Activated T-helper 17 cell treated with anti-CD3 and anti-CD28 coated beads, Interleukin-2, amount 50 U/mL, for 72 hours (primary cell): ENCODE measurements around the gene BRD2. TPM values are rescaled to one million over a fixed set of nuclear protein-coding genes. Genes with fewer than 3 reads are reported as not detected.

Experiments used
- ATAC-seq: fragments of 150-1000 bp; cut with Tn5 transposase; replicated peaks from 2 replicates; pipeline ENCODE4 v1.10.0; 2021; ENCODE audit warnings: mild to moderate bottlenecking, moderate library complexity
- H3K27ac Mint-ChIP-seq: one replicate; pipeline ENCODE4 v1.8.0; 2022; ENCODE audit warnings: mixed read lengths
- H3K27me3 Mint-ChIP-seq: one replicate; pipeline ENCODE4 v1.8.0; 2022; ENCODE audit warnings: mixed read lengths
- H3K36me3 Mint-ChIP-seq: one replicate; pipeline ENCODE4 v1.8.0; 2022; ENCODE audit warnings: low read depth, mild to moderate bottlenecking, mixed read lengths
- H3K4me1 Mint-ChIP-seq: one replicate; pipeline ENCODE4 v1.8.0; 2022; ENCODE audit warnings: mixed read lengths
- H3K4me3 Mint-ChIP-seq: one replicate; pipeline ENCODE4 v1.8.0; 2022; ENCODE audit warnings: mild to moderate bottlenecking, mixed read lengths
- H3K9me3 Mint-ChIP-seq: one replicate; pipeline ENCODE4 v1.8.0; 2022; ENCODE audit warnings: mixed read lengths
- total RNA-seq, 2 donors: library from RNA; stranded (reverse); gene quantifications; one replicate each; pipeline ENCODE4 v1.2.3, GENCODE V29; 2022

Gene BRD2
- total RNA-seq, 2 donors from 2014 or later: 229 to 281 TPM

- Mint-ChIP-seq H3K4me1 (peaks cover 29% of the 10 kb centered on the region), H3K9me3 (no peaks in the 10 kb centered on the region), H3K27me3 (no peaks in the 10 kb centered on the region), H3K36me3 (peaks cover 97% of the 10 kb centered on the region), H3K4me3 (peak overlapping the region; percentile 84), H3K27ac (peak overlapping the region; percentile 99)
- no peak for ATAC-seq
Measured at GRCh38 chr6:32973144-32974015, 5.0 kb downstream of the BRD2 start.

DNA sequence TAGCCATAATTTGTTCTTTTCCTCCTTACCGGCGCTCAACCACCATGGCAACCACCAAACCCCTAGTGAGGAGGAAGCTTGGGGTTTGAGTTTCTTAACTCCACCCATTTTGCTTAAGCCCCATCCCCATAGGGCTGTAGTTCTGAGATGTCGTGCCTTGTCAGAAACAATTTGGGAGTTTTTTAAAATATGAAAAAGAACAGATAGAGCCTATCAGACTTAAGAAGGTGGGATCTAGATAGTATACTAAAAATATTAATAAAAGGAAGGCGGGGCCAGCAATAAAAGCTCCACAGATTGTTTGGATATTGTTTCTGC lies 5.6 kb downstream of the BRD2 start:
- Mint-ChIP-seq H3K9me3 (no peaks in the 10 kb centered on the region), H3K4me3 (peak overlapping the region; percentile 84), H3K36me3 (peaks cover 100% of the 10 kb centered on the region), H3K27ac (peak overlapping the region; percentile 99), H3K27me3 (no peaks in the 10 kb centered on the region), H3K4me1 (peaks cover 29% of the 10 kb centered on the region)
- ATAC-seq: no peak

DNA sequence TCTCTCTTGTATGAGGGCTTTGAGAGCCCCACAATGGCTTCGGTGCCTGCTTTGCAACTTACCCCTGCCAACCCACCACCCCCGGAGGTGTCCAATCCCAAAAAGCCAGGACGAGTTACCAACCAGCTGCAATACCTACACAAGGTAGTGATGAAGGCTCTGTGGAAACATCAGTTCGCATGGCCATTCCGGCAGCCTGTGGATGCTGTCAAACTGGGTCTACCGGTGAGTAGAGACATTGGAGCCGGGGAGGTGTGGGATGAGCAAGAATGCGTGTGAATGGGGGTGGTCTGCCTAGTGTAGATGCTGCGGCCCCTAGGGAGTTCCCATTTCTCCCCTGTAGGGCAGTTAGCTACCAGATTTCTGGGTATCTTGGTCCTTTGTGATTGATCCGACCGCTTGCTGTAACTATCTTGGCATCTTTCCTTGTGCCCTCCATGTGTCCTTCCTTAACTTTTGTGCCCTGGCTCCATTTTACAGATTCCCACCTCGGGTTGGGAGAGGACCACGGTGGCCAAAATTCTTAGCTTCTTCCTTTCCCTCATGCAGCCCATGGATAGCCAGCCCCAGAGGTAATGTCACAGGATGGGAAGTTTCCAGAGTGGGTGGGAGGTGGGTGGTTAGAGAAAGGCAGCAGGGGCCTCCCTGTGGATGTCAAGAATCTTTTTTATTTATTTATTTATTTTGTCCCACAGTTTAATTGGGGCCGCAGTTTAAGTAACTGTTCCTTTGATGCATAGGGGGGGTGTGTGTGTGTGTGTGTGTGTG lies 6.3 kb downstream of the BRD2 start:
- no peak for ATAC-seq
- peaks cover 29% of the 10 kb centered on the region for H3K4me1 Mint-ChIP-seq
- no peaks in the 10 kb centered on the region for H3K9me3 Mint-ChIP-seq
- no peaks in the 10 kb centered on the region for H3K27me3 Mint-ChIP-seq
- peak overlapping the region; percentile 84 for H3K4me3 Mint-ChIP-seq
- H3K27ac Mint-ChIP-seq: peak overlapping the region; percentile 99
- peaks cover 100% of the 10 kb centered on the region for H3K36me3 Mint-ChIP-seq

- Mint-ChIP-seq H3K36me3 (peaks cover 100% of the 10 kb centered on the region), H3K4me1 (peaks cover 32% of the 10 kb centered on the region), H3K9me3 (no peaks in the 10 kb centered on the region), H3K27ac (peak overlapping the region; percentile 99), H3K27me3 (no peaks in the 10 kb centered on the region), H3K4me3 (peak overlapping the region; percentile 84)
- ATAC-seq: no peak
Measured at GRCh38 chr6:32975886-32976285, 7.5 kb downstream of the BRD2 start.

- peak overlapping the region; percentile 99 for H3K27ac Mint-ChIP-seq
Measured at GRCh38 chr6:32976334-32977069, 8.1 kb downstream of the BRD2 start.

GRCh38 chr6:32977272-32977952 lies 9.0 kb downstream of the BRD2 start:
- H3K36me3 Mint-ChIP-seq: peaks cover 100% of the 10 kb centered on the region
- H3K27me3 Mint-ChIP-seq: no peaks in the 10 kb centered on the region
- H3K27ac Mint-ChIP-seq: peak overlapping the region; percentile 93
- peaks cover 32% of the 10 kb centered on the region for H3K4me1 Mint-ChIP-seq
- no peak for ATAC-seq
- peak overlapping the region; percentile 84 for H3K4me3 Mint-ChIP-seq
- no peaks in the 10 kb centered on the region for H3K9me3 Mint-ChIP-seq

More at GRCh38 chr6:32976334-32977069, 8.1 kb downstream of the BRD2 start:
- Mint-ChIP-seq H3K4me3 (peak overlapping the region; percentile 84), H3K9me3 (no peaks in the 10 kb centered on the region), H3K36me3 (peaks cover 100% of the 10 kb centered on the region), H3K4me1 (peaks cover 32% of the 10 kb centered on the region), H3K27me3 (no peaks in the 10 kb centered on the region)
- ATAC-seq: no peak

DNA sequence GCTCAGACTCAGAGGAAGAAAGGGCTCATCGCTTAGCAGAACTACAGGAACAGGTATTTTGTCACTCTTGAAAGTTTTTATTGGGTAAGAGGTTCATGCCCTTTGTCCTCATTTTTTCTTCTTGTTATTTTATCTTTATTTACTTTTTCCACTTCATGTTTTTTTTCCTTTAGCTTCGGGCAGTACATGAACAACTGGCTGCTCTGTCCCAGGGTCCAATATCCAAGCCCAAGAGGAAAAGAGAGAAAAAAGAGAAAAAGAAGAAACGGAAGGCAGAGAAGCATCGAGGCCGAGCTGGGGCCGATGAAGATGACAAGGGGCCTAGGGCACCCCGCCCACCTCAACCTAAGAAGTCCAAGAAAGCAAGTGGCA lies 9.5 kb downstream of the BRD2 start:
- Mint-ChIP-seq H3K9me3 (no peaks in the 10 kb centered on the region), H3K4me3 (peak overlapping the region; percentile 84), H3K27me3 (no peaks in the 10 kb centered on the region), H3K4me1 (peaks cover 32% of the 10 kb centered on the region), H3K27ac (peak overlapping the region; percentile 93), H3K36me3 (peaks cover 100% of the 10 kb centered on the region)
- no peak for ATAC-seq

DNA sequence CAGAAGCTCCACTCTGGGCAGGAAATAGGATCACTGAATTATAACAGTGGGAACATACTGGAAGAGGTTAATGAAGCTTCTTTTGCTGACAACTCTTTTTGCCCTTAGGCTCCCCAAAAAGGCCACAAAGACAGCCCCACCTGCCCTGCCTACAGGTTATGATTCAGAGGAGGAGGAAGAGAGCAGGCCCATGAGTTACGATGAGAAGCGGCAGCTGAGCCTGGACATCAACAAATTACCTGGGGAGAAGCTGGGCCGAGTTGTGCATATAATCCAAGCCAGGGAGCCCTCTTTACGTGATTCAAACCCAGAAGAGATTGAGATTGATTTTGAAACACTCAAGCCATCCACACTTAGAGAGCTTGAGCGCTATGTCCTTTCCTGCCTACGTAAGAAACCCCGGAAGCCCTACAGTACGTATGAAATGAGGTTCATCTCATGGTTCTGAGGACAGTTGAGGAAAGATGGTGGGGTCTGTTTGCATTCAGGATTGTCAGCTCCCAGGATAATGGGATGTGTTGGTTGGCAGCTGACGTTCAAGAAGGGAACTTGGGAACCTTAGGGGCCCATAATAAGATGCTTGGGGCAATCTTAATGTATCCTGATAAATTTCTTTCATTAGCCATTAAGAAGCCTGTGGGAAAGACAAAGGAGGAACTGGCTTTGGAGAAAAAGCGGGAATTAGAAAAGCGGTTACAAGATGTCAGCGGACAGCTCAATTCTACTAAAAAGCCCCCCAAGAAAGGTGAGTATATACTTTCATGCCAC lies 11.5 kb downstream of the BRD2 start:
- Mint-ChIP-seq H3K36me3 (peaks cover 80% of the 10 kb centered on the region), H3K4me1 (peaks cover 43% of the 10 kb centered on the region), H3K4me3 (no peak overlapping the region), H3K27ac (peak overlapping the region; percentile 61), H3K9me3 (no peaks in the 10 kb centered on the region), H3K27me3 (no peaks in the 10 kb centered on the region)
- no peak for ATAC-seq

GRCh38 chr6:32980488-32981038 lies 12.2 kb downstream of the BRD2 start:
- H3K4me3 Mint-ChIP-seq: no peak overlapping the region
- peaks cover 37% of the 10 kb centered on the region for H3K4me1 Mint-ChIP-seq
- peaks cover 74% of the 10 kb centered on the region for H3K36me3 Mint-ChIP-seq
- no peak for ATAC-seq
- H3K27me3 Mint-ChIP-seq: no peaks in the 10 kb centered on the region
- peak overlapping the region; percentile 61 for H3K27ac Mint-ChIP-seq
- H3K9me3 Mint-ChIP-seq: no peaks in the 10 kb centered on the region

DNA sequence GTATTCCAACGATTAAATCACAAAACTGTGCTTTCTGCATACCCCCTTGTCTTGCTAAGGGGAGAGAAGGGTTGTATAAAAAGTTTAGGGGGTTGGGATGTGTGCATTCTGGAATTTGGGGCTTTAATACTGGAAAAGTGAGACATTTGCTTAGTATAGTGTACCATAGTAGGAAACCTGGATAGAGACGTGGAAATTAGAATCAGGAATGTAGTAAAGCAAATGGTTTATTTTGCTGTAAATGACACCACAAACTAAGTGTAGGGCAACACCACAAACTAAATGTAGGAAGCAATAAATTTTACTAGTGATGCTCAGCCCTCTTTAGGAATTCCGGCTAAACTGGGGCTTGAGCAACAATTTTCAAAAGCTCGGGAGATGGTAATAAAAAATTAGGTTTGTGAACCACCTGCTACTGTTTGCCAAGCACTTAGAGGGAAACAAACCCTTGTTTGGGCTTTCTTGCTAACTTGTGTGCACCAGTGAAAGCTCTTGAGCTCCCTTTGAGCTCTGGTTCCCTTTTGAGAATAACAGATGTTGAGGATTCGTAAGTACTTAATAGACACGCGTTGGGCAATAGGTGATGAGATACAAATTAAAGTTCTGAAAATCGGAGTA lies 13.8 kb downstream of the BRD2 start:
- Mint-ChIP-seq H3K27me3 (no peaks in the 10 kb centered on the region), H3K4me3 (no peak overlapping the region), H3K4me1 (peaks cover 25% of the 10 kb centered on the region), H3K27ac (no peak overlapping the region), H3K9me3 (no peaks in the 10 kb centered on the region), H3K36me3 (peaks cover 57% of the 10 kb centered on the region)
- ATAC-seq: no peak

DNA sequence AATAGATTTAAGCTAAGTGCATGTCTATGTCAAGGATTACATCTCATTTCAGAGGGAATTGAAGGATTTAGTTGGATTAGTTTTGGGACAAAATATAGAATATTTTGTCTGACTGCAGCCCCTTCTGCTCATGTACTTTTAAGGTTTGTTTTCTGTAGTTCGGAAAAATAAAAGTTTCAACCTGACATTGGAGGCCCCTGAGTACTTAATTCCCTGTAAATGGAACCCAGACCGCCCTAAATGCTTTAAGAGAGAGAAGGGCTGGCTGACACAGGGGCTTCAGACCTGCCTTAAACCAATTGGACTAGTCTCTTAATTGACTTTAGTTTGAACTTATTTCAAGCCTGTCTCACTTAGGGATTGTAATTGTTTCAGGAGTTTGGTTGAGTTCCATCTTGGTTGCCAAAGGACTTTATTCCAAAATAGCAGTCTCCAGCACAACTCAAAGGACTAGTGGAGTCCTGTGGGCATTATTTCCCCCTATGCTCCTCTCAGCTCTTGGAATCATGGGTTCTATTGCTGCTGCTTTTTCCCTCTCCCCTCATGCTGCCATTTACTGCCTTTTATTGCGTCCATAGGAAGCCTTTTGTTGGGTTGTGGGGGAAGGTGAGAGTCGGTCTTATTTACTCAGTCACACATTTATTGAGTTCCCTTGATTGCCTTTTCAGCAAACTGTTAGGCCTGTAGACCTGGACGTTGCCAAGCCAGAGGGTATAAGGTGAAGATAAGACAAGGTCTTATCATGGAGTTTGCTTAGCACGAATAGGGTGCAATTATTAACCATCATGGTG lies 14.5 kb downstream of the BRD2 start:
- Mint-ChIP-seq H3K9me3 (no peaks in the 10 kb centered on the region), H3K27me3 (no peaks in the 10 kb centered on the region), H3K4me1 (peaks cover 18% of the 10 kb centered on the region), H3K4me3 (no peak overlapping the region), H3K36me3 (peaks cover 50% of the 10 kb centered on the region), H3K27ac (peak overlapping the region; percentile 55)
- ATAC-seq: peak; percentile 1

- H3K4me3 Mint-ChIP-seq: no peak overlapping the region
- peaks cover 14% of the 10 kb centered on the region for H3K4me1 Mint-ChIP-seq
- ATAC-seq: peak; percentile 7
- H3K27me3 Mint-ChIP-seq: no peaks in the 10 kb centered on the region
- H3K36me3 Mint-ChIP-seq: peaks cover 44% of the 10 kb centered on the region
- H3K9me3 Mint-ChIP-seq: no peaks in the 10 kb centered on the region
- H3K27ac Mint-ChIP-seq: peak overlapping the region; percentile 55
Measured at GRCh38 chr6:32983493-32983848, 15.1 kb downstream of the BRD2 start.
